PC-3 (cell line): Measurements from ENCODE around the gene STIM1.

Experiments used
- CTCF ChIP-seq: fragments of 300-600 bp; sonication (generic); conservative IDR thresholded peaks from 2 replicates; pipeline ENCODE4 v1.5.1; 2017; ENCODE audit warnings: antibody characterized with exemption, low read depth, mild to moderate bottlenecking, low read length
- EZH2 ChIP-seq: fragments of 300-600 bp; sonication (generic); IDR thresholded peaks from one replicate; pipeline ENCODE4 v1.6.1; 2017; ENCODE audit warnings: antibody characterized with exemption, mild to moderate bottlenecking, low read length; ENCODE audit not compliant: unreplicated experiment

- TF ChIP-seq CTCF (no peak), EZH2 (no peak)
Observed at GRCh38 chr11:4086575-4087353, 231.3 kb downstream of the STIM1 start.
